Activated naive CD8-positive, alpha-beta T cell treated with anti-CD3 and anti-CD28 coated beads, Interleukin-2, amount 50 U/mL, for 24 hours (primary cell): ENCODE measurements around the gene KCNC2.
"Not testable (repeated sequence)": the region's sequence is repeated elsewhere in the genome, so short reads cannot be mapped to it uniquely, and the experiment has no call there.

Source experiments
- ATAC-seq: fragments of 150-1000 bp; cut with Tn5 transposase; one replicate; pipeline ENCODE4 v1.10.0; 2021
- DNase-seq: peaks from one replicate; pipeline ENCODE4 v3.0.0; 2021
- H3K27ac Mint-ChIP-seq: one replicate; pipeline ENCODE4 v1.8.0; 2021; ENCODE audit warnings: mild to moderate bottlenecking, mixed read lengths
- H3K27me3 Mint-ChIP-seq: one replicate; pipeline ENCODE4 v1.8.0; 2021; ENCODE audit warnings: mixed read lengths
- H3K36me3 Mint-ChIP-seq: one replicate; pipeline ENCODE4 v1.8.0; 2021; ENCODE audit warnings: low read depth, mixed read lengths
- H3K4me1 Mint-ChIP-seq: one replicate; pipeline ENCODE4 v1.8.0; 2021; ENCODE audit warnings: mixed read lengths
- H3K4me3 Mint-ChIP-seq: one replicate; pipeline ENCODE4 v1.8.0; 2021; ENCODE audit warnings: mild to moderate bottlenecking, moderate library complexity, mixed read lengths
- H3K9me3 Mint-ChIP-seq: one replicate; pipeline ENCODE4 v1.8.0; 2021; ENCODE audit warnings: mixed read lengths

KCNC2 gene

DNA sequence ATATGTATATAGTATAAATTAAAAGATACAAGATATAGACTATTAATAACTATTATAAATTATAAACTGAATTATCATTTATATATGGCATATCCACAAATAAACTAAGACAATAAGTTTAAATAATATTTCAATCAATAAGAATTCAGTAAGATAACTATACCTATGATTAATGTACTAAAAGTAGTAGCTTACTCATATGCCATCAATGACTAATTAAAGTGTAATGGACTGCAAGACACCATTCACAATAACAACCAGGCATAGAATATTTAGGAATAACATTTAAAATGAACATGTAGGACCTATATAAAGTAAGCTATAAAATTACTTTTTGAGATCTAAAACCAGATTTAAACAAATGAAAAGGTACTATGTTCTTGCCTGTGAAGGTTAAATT is 18.8 kb downstream of the KCNC2 start:
- DNase-seq (no peak), ATAC-seq (no peak)
- Mint-ChIP-seq H3K27me3 (no peaks in the 10 kb centered on the region), H3K9me3 (no peaks in the 10 kb centered on the region), H3K4me1 (no peaks in the 10 kb centered on the region), H3K27ac (no peak overlapping the region), H3K4me3 (no peak overlapping the region), H3K36me3 (no peaks in the 10 kb centered on the region)

DNA sequence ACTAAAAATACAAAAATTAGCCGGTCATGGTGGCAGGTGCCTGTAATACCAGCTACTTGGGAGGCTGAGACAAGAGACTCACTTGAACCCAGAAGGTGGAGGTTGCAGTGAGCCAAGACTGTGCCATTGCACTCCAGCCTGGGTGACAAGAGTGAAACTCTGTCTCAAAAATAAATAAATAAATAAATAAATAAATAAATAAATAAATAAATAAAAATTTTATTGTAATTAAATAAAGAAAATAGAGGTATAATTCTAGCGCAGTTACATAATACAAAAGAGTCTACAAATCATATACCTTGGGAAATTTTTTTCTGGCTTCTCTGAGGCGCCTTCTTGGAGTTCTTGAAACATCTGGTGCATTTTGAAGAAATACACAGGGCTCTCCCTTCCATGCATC is 23.8 kb downstream of the KCNC2 start:
- H3K9me3 Mint-ChIP-seq, result not testable (repeated sequence)

GRCh38 chr12:75184516-75184915 is 25.1 kb downstream of the KCNC2 start:
- Mint-ChIP-seq H3K9me3 (no peaks in the 10 kb centered on the region), H3K27ac (no peak overlapping the region), H3K4me1 (no peaks in the 10 kb centered on the region), H3K36me3 (no peaks in the 10 kb centered on the region), H3K4me3 (no peak overlapping the region), H3K27me3 (no peaks in the 10 kb centered on the region)
- DNase-seq, result no peak
- no peak for ATAC-seq

More for the DNA sequence above, 23.8 kb downstream of the KCNC2 start:
- not testable (repeated sequence) for ATAC-seq, H3K27ac Mint-ChIP-seq, H3K36me3 Mint-ChIP-seq, DNase-seq, H3K4me3 Mint-ChIP-seq, H3K4me1 Mint-ChIP-seq, H3K27me3 Mint-ChIP-seq

GRCh38 chr12:75183967-75184366 is 25.7 kb downstream of the KCNC2 start:
- Mint-ChIP-seq H3K27me3 (no peaks in the 10 kb centered on the region), H3K4me3 (no peak overlapping the region), H3K9me3 (no peaks in the 10 kb centered on the region), H3K27ac (no peak overlapping the region), H3K36me3 (no peaks in the 10 kb centered on the region), H3K4me1 (no peaks in the 10 kb centered on the region)
- DNase-seq (no peak), ATAC-seq (no peak)

GRCh38 chr12:75177997-75178396 is 31.6 kb downstream of the KCNC2 start:
- H3K27me3 Mint-ChIP-seq, result no peaks in the 10 kb centered on the region
- H3K9me3 Mint-ChIP-seq, result no peaks in the 10 kb centered on the region
- H3K4me1 Mint-ChIP-seq, result no peaks in the 10 kb centered on the region
- no peak overlapping the region for H3K27ac Mint-ChIP-seq
- DNase-seq (no peak), ATAC-seq (peak; percentile 52)
- H3K4me3 Mint-ChIP-seq, result no peak overlapping the region
- no peaks in the 10 kb centered on the region for H3K36me3 Mint-ChIP-seq

DNA sequence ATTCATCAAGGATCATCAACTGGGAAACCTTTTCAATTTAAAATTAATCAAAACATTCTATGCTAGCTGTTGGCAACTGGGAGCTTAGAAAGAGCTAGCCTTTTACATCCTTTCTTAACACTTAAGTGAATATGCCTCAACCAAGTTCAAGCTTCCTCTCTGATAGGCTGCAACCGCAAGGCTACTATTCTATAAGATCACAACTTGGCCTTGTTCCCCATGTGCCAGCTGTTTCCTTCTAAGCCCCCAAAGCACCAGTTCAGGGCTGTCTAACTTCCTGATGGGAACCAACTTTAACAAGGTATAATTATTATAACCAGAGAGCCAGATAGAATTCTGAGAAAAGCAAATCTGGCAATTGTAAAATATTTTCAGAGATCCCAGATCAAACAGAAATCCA is 37.0 kb downstream of the KCNC2 start:
- no peak overlapping the region for H3K27ac Mint-ChIP-seq

GRCh38 chr12:75170640-75171185 is 38.9 kb downstream of the KCNC2 start:
- Mint-ChIP-seq H3K36me3 (no peaks in the 10 kb centered on the region), H3K27me3 (peaks cover 1% of the 10 kb centered on the region), H3K27ac (no peak overlapping the region), H3K9me3 (no peaks in the 10 kb centered on the region), H3K4me1 (no peaks in the 10 kb centered on the region), H3K4me3 (no peak overlapping the region)
- ATAC-seq (no peak), DNase-seq (no peak)

More for the DNA sequence above, 37.0 kb downstream of the KCNC2 start:
- Mint-ChIP-seq H3K36me3 (no peaks in the 10 kb centered on the region), H3K27me3 (peaks cover 1% of the 10 kb centered on the region), H3K9me3 (no peaks in the 10 kb centered on the region), H3K4me3 (no peak overlapping the region), H3K4me1 (no peaks in the 10 kb centered on the region)
- DNase-seq (no peak), ATAC-seq (no peak)

DNA sequence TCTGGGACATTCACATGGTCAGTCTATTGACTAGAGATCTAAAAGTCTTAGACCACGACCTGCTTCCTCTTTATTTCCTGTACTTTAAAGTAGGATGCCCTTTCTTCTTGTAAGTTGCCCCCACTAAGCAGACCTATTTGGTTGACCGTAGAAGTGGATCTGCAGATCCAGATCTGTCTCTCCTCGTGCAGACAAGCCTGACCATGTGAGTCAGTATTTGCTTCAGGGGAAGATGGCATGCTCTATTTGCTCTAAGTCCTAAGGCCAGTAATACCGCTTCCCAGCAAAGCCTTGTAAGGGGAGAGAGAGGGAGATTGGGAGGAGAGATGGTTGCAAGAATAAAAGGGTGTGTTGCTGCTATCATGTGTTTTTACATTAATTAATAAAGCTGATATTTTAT is 46.8 kb downstream of the KCNC2 start:
- H3K4me3 Mint-ChIP-seq, result no peak overlapping the region
- ATAC-seq (no peak), DNase-seq (no peak)
- no peaks in the 10 kb centered on the region for H3K27me3 Mint-ChIP-seq
- no peaks in the 10 kb centered on the region for H3K9me3 Mint-ChIP-seq
- H3K36me3 Mint-ChIP-seq, result no peaks in the 10 kb centered on the region
- no peak overlapping the region for H3K27ac Mint-ChIP-seq
- no peaks in the 10 kb centered on the region for H3K4me1 Mint-ChIP-seq

DNA sequence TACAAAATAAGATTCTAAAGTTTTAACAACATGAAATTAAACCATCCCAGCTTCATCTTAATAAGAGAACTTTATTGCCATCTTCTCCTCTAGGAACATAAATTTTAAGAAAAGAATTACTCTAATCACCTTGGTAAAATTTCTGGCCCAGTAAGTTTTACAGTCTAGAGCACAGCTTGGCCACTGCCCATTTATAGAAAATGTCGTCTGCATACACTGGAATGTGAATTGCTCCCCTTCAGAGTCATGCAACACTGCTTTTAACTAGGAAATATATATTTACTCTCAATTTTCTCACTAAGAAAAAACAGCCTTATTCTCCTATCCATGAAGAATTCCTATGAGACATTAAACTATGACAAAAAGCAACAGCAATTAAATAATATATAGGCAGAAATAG is 48.2 kb downstream of the KCNC2 start:
- H3K4me3 Mint-ChIP-seq, result no peak overlapping the region
- ATAC-seq (no peak), DNase-seq (no peak)
- no peaks in the 10 kb centered on the region for H3K36me3 Mint-ChIP-seq
- no peak overlapping the region for H3K27ac Mint-ChIP-seq
- no peaks in the 10 kb centered on the region for H3K27me3 Mint-ChIP-seq
- no peaks in the 10 kb centered on the region for H3K4me1 Mint-ChIP-seq
- no peaks in the 10 kb centered on the region for H3K9me3 Mint-ChIP-seq

DNA sequence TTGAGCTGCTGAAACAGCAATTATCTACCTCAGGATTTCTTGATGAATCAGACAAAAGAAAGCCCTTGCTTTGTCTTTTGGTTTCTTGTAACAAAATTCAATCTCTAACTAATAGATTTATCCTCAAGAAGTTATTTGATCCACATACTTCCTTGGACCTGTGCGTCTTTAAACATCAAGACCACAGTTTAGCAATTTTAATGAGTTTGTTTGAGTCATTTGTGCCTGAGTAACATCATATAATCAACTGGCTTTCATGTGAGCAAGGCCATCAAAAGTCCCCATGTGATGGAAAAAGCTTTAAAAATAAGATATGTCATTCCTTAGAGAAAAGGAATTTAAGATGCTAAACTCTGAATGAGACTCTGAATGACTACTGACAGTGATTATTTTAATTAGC is 52.3 kb downstream of the KCNC2 start:
- Mint-ChIP-seq H3K27ac (no peak overlapping the region), H3K4me1 (no peaks in the 10 kb centered on the region), H3K36me3 (no peaks in the 10 kb centered on the region), H3K4me3 (no peak overlapping the region), H3K27me3 (no peaks in the 10 kb centered on the region), H3K9me3 (no peaks in the 10 kb centered on the region)
- DNase-seq, result no peak
- ATAC-seq, result no peak

DNA sequence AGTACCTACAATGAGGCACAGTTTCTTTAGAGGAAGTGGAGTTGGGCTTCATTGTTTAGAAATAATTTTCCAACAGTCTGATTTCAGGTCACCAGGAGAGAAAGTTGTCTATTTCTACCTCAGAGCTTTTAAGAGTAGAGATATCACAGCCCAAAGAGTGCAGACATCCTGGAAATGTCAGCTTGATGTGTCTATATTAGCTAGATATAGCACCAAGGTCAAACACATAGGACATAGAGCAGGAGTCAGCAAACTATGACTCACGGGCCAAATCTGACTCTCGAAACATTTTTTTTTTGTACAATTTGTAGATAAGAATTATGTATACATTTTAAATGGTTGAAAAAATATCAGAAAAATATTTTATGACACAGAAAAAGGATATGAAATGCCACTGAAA is 53.7 kb downstream of the KCNC2 start:
- Mint-ChIP-seq H3K4me3 (no peak overlapping the region), H3K9me3 (no peaks in the 10 kb centered on the region), H3K36me3 (no peaks in the 10 kb centered on the region), H3K27ac (no peak overlapping the region), H3K27me3 (no peaks in the 10 kb centered on the region), H3K4me1 (no peaks in the 10 kb centered on the region)
- ATAC-seq, result no peak
- no peak for DNase-seq

GRCh38 chr12:75154388-75154787 is 55.3 kb downstream of the KCNC2 start:
- no peaks in the 10 kb centered on the region for H3K36me3 Mint-ChIP-seq
- H3K27me3 Mint-ChIP-seq, result peaks cover under 1% of the 10 kb centered on the region
- H3K4me1 Mint-ChIP-seq, result no peaks in the 10 kb centered on the region
- H3K9me3 Mint-ChIP-seq, result no peaks in the 10 kb centered on the region
- no peak overlapping the region for H3K27ac Mint-ChIP-seq
- no peak for DNase-seq
- no peak for ATAC-seq
- H3K4me3 Mint-ChIP-seq, result no peak overlapping the region

- Mint-ChIP-seq H3K36me3 (no peaks in the 10 kb centered on the region), H3K4me1 (no peaks in the 10 kb centered on the region), H3K4me3 (no peak overlapping the region), H3K9me3 (no peaks in the 10 kb centered on the region), H3K27ac (no peak overlapping the region), H3K27me3 (no peaks in the 10 kb centered on the region)
- no peak for ATAC-seq
- no peak for DNase-seq
Observed at GRCh38 chr12:75139196-75139595, 70.4 kb downstream of the KCNC2 start.

GRCh38 chr12:75137896-75138295 is 71.7 kb downstream of the KCNC2 start:
- no peak overlapping the region for H3K4me3 Mint-ChIP-seq
- no peak for ATAC-seq
- H3K27ac Mint-ChIP-seq, result no peak overlapping the region
- H3K9me3 Mint-ChIP-seq, result no peaks in the 10 kb centered on the region
- no peak for DNase-seq
- H3K27me3 Mint-ChIP-seq, result peaks cover 2% of the 10 kb centered on the region
- no peaks in the 10 kb centered on the region for H3K4me1 Mint-ChIP-seq
- no peaks in the 10 kb centered on the region for H3K36me3 Mint-ChIP-seq

- Mint-ChIP-seq H3K4me1 (no peaks in the 10 kb centered on the region), H3K4me3 (no peak overlapping the region), H3K27me3 (peaks cover 2% of the 10 kb centered on the region), H3K27ac (no peak overlapping the region), H3K9me3 (no peaks in the 10 kb centered on the region), H3K36me3 (no peaks in the 10 kb centered on the region)
- DNase-seq (no peak), ATAC-seq (no peak)
Observed at GRCh38 chr12:75135026-75135425, 74.6 kb downstream of the KCNC2 start.

DNA sequence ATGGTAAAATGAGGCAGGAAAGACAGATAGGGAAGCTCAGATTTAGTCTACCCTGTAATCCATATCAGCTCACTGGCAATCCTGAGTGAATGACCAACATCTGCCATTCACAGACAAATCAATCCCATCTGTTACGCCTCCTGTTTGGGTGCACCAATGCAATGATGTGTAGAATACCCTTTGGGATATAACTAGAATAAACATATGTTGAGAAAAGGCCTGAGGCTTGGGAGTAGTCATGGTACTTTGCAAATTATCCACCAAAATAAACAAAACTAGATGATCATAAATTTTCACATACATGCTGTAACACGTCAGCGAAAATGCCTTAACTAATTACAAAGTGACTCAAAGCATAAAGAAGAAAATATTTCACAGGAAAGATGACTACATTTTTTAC is 78.8 kb downstream of the KCNC2 start:
- H3K4me1 Mint-ChIP-seq, result no peaks in the 10 kb centered on the region
- H3K9me3 Mint-ChIP-seq, result no peaks in the 10 kb centered on the region
- no peak for DNase-seq
- H3K27me3 Mint-ChIP-seq, result peaks cover 7% of the 10 kb centered on the region
- H3K27ac Mint-ChIP-seq, result no peak overlapping the region
- no peak for ATAC-seq
- H3K36me3 Mint-ChIP-seq, result no peaks in the 10 kb centered on the region
- no peak overlapping the region for H3K4me3 Mint-ChIP-seq
